GM21619 (cell line): ENCODE measurements around the gene TNPO2.
A peak's percentile ranks its signal among the peaks of the same experiment; 100 is the strongest.
"Not testable (repeated sequence)": the region's sequence is repeated elsewhere in the genome, so short reads cannot be mapped to it uniquely, and the experiment has no call there.

Experiments
- ATAC-seq: cut with Tn5 transposase; IDR thresholded peaks from one replicate; pipeline ENCODE4 v1.9.1; 2021; ENCODE audit not compliant: unreplicated experiment

The TNPO2 gene

GRCh38 chr19:12706332-12706718 is 17.4 kb downstream of the TNPO2 start:
- ATAC-seq: no peak

GRCh38 chr19:12705654-12706331 is 17.9 kb downstream of the TNPO2 start:
- no peak for ATAC-seq

- ATAC-seq: no peak
Measured at GRCh38 chr19:12705169-12705568, 18.6 kb downstream of the TNPO2 start.

GRCh38 chr19:12703046-12703445 is 20.7 kb downstream of the TNPO2 start:
- ATAC-seq: no peak

- no peak for ATAC-seq
Measured at GRCh38 chr19:12701596-12702282, 22.0 kb downstream of the TNPO2 start.

GRCh38 chr19:12698138-12698537 is 25.6 kb downstream of the TNPO2 start:
- no peak for ATAC-seq

- not testable (repeated sequence) for ATAC-seq
Measured at GRCh38 chr19:12697425-12697824, 26.3 kb downstream of the TNPO2 start.

GRCh38 chr19:12696366-12697335 is 27.1 kb downstream of the TNPO2 start, which contains the start of gene FBXW9:
Gene FBXW9, minus strand, starts transcription at chr19:12696631. Its CDS starts 50 bp downstream, at chr19:12696581.
- ATAC-seq: peak; percentile 71

GRCh38 chr19:12695997-12696365 is 27.8 kb downstream of the TNPO2 start:
- ATAC-seq: no peak

- ATAC-seq: no peak
Measured at GRCh38 chr19:12695514-12695913, 28.2 kb downstream of the TNPO2 start.

GRCh38 chr19:12695096-12695495 is 28.6 kb downstream of the TNPO2 start:
- ATAC-seq: no peak

GRCh38 chr19:12694641-12695040 is 29.1 kb downstream of the TNPO2 start:
- ATAC-seq: no peak

GRCh38 chr19:12692960-12693359 is 30.8 kb downstream of the TNPO2 start:
- no peak for ATAC-seq

GRCh38 chr19:12689581-12690216 is 34.0 kb downstream of the TNPO2 start:
- no peak for ATAC-seq

GRCh38 chr19:12689012-12689411 is 34.7 kb downstream of the TNPO2 start:
- no peak for ATAC-seq

GRCh38 chr19:12687496-12688196 is 36.1 kb downstream of the TNPO2 start, which contains the start of gene GNG14:
Gene GNG14, plus strand, starts transcription at chr19:12687998. Its CDS starts 51 bp downstream, at chr19:12688049.
- ATAC-seq: no peak

GRCh38 chr19:12685831-12686230 is 37.9 kb downstream of the TNPO2 start:
- ATAC-seq: no peak

GRCh38 chr19:12681074-12681987 is 42.4 kb downstream of the TNPO2 start, which contains the start of gene DHPS:
Gene DHPS, minus strand, starts transcription at chr19:12681880. Its CDS starts 114 bp downstream, at chr19:12681766.
- ATAC-seq: peak; percentile 55

GRCh38 chr19:12680034-12680433 is 43.7 kb downstream of the TNPO2 start:
- no peak for ATAC-seq
